ENCODE measurements around the gene DDX10. TPM values are rescaled to one million over a fixed set of nuclear protein-coding genes. Genes with fewer than 3 reads are reported as not detected.
A peak's percentile ranks its signal among the peaks of the same experiment; 100 is the strongest.

The DDX10 gene
- total RNA-seq, 1 donor from 2014 or later = 67.4 TPM

- DNase-seq (ENCODE audit: low read depth) = no peak
- Histone ChIP-seq H3K27me3 (ENCODE audit: control insufficient read depth, insufficient read depth, low read length) (no peaks in the 10 kb centered on the region), H3K36me3 (ENCODE audit: control insufficient read depth, insufficient read depth, low read length) (peaks cover 2% of the 10 kb centered on the region), H3K4me3 (ENCODE audit: low read depth, low read length) (no peak overlapping the region)
- FAIRE-seq = no peak
- TF ChIP-seq, protein P1, sequence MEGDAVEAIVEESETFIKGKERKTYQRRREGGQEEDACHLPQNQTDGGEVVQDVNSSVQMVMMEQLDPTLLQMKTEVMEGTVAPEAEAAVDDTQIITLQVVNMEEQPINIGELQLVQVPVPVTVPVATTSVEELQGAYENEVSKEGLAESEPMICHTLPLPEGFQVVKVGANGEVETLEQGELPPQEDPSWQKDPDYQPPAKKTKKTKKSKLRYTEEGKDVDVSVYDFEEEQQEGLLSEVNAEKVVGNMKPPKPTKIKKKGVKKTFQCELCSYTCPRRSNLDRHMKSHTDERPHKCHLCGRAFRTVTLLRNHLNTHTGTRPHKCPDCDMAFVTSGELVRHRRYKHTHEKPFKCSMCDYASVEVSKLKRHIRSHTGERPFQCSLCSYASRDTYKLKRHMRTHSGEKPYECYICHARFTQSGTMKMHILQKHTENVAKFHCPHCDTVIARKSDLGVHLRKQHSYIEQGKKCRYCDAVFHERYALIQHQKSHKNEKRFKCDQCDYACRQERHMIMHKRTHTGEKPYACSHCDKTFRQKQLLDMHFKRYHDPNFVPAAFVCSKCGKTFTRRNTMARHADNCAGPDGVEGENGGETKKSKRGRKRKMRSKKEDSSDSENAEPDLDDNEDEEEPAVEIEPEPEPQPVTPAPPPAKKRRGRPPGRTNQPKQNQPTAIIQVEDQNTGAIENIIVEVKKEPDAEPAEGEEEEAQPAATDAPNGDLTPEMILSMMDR (IDR thresholded peaks at IDR 0.05; ENCODE audit: insufficient read depth, low read length, severe bottlenecking) = no peak
Observed at GRCh38 chr11:108724974-108725689, 60.3 kb downstream of the DDX10 start.

- Histone ChIP-seq H3K4me3 (ENCODE audit: low read depth, low read length) (no peak overlapping the region), H3K27me3 (ENCODE audit: control insufficient read depth, insufficient read depth, low read length) (no peaks in the 10 kb centered on the region), H3K36me3 (ENCODE audit: control insufficient read depth, insufficient read depth, low read length) (peaks cover 2% of the 10 kb centered on the region)
- DNase-seq (ENCODE audit: low read depth) (no peak), FAIRE-seq (no peak)
- TF ChIP-seq, protein P1 (IDR thresholded peaks at IDR 0.05; ENCODE audit: insufficient read depth, low read length, severe bottlenecking) = no peak
Observed at GRCh38 chr11:108726077-108726800, 61.4 kb downstream of the DDX10 start.

DNA sequence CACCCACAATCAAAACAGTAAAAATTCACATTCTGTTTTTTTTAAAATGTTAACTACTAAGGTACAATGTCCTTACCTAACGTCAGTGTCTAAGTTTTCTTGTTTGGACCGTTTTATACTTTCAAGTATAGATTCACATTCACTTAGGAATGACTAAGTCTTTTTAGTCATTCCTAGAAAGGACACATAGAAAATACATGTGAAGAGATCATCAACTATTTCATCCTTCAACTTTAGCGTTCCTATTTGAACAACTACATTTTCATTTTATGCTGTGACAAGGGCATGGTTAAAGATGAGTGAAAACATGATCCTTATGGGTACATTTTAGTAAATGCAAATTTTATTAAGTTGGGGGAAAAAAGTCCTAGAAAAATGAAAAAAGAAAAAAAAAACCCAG, 62.8 kb downstream of the DDX10 start:
- FAIRE-seq = no peak
- TF ChIP-seq, protein P1 (IDR thresholded peaks at IDR 0.05; ENCODE audit: insufficient read depth, low read length, severe bottlenecking) = no peak
- no peak for DNase-seq (ENCODE audit: low read depth)

GRCh38 chr11:108729227-108729871, 64.5 kb downstream of the DDX10 start:
- no peak overlapping the region for H3K4me3 ChIP-seq (ENCODE audit: low read depth, low read length)
- no peaks in the 10 kb centered on the region for H3K36me3 ChIP-seq (ENCODE audit: control insufficient read depth, insufficient read depth, low read length)
- no peak for FAIRE-seq
- TF ChIP-seq, protein P1 (IDR thresholded peaks at IDR 0.05; ENCODE audit: insufficient read depth, low read length, severe bottlenecking) = no peak
- DNase-seq (ENCODE audit: low read depth) = no peak
- H3K27me3 ChIP-seq (ENCODE audit: control insufficient read depth, insufficient read depth, low read length) = no peaks in the 10 kb centered on the region

More for the DNA sequence above, 62.8 kb downstream of the DDX10 start:
- Histone ChIP-seq H3K36me3 (ENCODE audit: control insufficient read depth, insufficient read depth, low read length) (peaks cover 2% of the 10 kb centered on the region), H3K27me3 (ENCODE audit: control insufficient read depth, insufficient read depth, low read length) (no peaks in the 10 kb centered on the region), H3K4me3 (ENCODE audit: low read depth, low read length) (no peak overlapping the region)

GRCh38 chr11:108732395-108732794, 67.5 kb downstream of the DDX10 start:
- Histone ChIP-seq H3K4me3 (ENCODE audit: low read depth, low read length) (no peak overlapping the region), H3K27me3 (ENCODE audit: control insufficient read depth, insufficient read depth, low read length) (no peaks in the 10 kb centered on the region), H3K36me3 (ENCODE audit: control insufficient read depth, insufficient read depth, low read length) (no peaks in the 10 kb centered on the region)
- FAIRE-seq (peak; percentile 93), DNase-seq (ENCODE audit: low read depth) (no peak)
- TF ChIP-seq, protein P1 (IDR thresholded peaks at IDR 0.05; ENCODE audit: insufficient read depth, low read length, severe bottlenecking) = no peak

Measured in bronchial epithelial cell (primary cell).